SKM-1 treated with dmso at 0.1 percent for 144 hours (cell line): ENCODE results near the gene TGM6.

Source experiments
- DNase-seq: peaks from one replicate; lab custom pipeline; 2025; ENCODE audit not compliant: unreplicated experiment; lab: John Stamatoyannopoulos, UW

The TGM6 gene

GRCh38 chr20:2363587-2363986 lies 17.1 kb upstream of the TGM6 start:
- DNase-seq: no peak

DNA sequence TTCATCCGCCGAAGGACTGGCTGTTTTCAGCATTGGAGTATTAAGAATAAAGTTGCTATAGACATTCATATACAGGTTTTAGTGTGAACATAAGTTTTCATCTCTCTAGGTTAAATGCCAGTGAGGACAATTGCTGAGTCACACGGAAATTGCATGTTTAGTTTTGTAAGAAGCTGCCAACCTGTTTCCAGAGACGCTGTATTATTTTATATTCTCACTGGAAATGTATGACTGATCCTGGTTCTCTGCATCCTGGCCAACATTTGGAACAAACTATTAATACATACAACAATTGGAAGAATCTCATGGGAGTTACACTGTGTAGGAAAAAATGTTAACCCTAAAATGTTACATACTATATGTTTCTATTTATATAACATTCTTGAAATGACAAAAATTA lies 16.7 kb upstream of the TGM6 start:
- no peak for DNase-seq

GRCh38 chr20:2365091-2365490 lies 15.6 kb upstream of the TGM6 start:
- no peak for DNase-seq

DNA sequence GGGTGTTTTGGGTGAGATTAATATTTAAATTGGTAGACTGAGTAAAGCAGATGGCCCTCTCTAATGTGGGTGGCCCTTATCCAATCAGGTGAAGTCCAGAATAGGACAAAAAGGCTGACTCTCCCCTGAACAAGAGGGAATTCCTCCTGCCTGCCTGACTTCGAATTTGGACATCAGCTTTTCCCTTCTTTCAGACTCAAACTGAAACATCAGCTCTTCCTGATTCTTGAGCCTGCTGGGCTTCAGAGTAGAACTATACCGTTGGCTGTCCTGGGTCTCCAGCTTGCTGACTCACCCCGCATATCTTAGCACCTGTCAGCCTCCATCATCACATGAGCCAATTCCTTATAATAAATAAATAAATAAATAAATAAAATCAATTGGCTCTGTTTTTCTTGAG lies 15.0 kb upstream of the TGM6 start:
- no peak for DNase-seq

DNA sequence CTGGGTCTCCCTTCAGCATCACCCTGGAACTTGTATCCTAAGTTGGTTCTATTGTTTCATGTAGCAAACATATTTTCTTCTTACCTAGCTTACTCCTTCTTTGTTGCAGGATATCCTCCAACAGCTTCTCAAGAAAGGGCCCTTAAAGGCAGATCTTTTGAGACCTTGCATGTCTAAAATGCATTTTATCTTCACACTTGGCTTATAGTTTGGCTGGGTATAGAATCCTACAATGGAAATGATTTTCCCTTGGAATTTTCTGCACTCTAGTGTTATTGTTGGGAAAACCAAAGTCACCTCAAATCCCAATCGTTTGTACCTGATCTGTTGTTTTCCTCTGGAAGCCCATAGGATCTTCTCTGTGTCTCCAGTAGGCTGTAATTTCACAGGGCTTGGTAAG lies 12.1 kb upstream of the TGM6 start:
- DNase-seq: no peak

DNA sequence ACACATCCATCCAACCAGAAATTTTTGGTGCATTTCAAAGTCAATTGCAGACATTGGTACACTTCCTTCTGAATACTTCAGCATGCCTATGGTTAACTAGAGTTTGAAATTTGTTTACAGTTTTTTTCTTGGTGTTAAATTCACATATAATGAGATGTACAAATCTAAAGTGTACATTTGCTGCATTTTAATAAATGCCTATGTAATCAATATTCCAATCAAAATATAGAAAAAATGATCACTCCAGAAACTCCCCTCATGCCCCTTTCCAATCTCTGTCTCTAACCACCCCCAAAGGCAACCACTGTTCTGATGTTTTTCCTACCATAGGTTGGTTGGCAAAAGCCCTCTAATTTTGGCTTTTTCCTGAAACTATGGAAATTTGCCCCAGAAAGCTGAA lies 7.6 kb upstream of the TGM6 start:
- DNase-seq: no peak

DNA sequence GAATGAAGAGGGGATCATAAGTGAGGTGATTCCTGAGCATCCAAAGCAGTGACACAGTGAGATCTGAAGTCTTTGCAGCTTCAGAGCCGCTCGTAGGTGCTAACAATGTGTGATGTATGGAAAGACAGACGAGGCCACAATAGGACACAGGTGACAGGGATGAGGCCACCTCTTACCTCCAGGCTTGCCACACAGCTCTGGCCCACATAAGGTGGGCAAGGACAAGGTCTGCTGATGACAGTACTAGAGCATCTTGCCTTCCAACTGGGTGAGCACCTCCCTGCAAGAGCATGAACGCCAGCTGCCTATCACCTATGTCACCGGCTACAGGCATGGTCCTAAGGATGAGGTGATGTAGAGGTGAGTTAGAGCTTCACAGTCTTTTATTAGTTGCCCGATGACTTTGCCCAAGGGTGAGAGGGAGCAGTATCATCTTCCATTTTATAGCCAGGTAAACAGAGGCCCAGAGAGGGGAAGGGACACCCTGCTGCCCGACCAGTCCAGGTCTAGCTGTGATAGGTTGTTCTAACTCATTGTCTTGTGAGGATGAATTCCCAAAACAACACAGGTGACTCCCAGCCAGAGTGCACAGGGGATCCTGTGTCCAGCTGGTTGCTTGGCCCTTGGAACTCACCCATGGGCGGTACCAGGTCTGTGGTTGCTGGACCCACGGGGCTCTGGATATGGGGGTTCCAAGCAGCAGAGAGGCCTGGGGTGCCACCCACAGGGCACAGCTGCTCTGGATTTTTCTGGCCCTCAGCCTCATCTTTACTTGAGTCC lies 6.2 kb upstream of the TGM6 start:
- DNase-seq: no peak

GRCh38 chr20:2378893-2379292 lies 1.8 kb upstream of the TGM6 start:
- no peak for DNase-seq

DNA sequence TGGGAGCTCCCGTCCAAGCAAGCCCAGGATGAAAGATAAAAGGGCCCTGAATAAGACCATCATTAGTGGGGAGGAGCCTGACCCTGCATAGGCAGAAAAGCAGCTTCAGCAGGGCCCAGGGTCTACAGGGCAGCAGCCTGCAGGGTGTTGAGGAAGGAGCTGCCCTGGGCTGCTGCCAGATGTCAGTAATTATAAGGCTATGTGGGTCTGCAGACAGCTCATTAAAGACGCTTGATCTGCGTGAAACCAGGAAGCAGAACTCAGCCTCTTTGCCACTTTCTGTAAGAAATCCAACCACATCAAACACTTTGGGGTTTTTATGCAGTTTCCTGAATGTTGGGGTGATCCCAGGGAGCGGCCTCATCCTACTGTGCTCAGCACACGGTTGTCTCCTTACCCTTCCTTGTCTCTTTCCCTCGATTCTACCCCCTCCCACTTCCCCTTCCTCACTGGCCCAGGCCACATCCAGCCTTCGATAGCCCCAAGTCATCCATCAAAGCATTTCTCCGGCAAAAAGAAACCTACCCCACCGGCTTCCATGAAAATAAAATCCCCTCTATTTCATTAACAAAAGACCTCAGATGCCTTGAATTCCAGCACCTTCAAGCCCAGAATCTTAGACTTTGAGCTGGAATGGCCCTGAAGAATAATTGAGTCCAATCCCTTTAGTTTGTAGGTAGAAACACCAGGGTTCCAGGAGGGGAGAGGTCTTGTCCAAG lies 1.0 kb upstream of the TGM6 start:
- DNase-seq: peak; percentile 8

DNA sequence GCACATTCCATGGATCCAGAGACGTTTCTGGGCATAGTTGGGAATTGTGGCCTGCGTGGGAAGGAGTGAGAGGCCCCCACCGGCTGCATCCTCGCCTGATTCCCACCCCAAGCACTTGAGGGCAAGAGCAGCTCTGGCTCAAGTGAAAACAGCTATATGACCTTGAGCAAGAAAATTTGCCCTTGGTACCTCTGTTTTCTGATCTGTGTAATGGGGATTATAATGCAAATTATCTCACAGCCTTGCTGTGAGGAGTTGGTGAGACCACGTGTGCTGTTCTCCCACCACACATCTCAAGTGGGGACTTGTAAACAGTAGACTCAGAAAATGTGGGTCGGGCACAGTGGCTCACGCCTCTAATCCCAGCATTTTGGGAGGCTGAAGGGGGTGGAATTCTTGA lies 602 bp downstream of the TGM6 start:
- DNase-seq: no peak

DNA sequence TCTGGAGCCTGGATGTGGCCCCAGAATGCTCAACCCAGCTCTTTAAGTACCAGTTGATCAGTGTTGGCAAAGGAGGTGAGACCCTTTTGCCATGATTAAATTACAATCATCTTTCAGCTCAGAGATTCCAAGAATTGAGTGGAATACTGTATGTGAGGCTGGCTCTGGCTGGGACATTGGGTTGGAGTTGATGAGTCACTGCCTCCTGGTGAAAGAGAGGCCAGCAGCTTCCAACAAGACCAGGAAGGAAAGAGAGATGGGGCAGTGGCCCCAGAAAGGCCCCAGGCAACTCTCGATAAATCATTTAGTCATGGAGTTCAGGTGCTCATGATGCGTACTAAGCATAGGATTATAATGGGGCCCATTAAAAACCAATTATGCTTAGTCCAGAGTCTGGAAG lies 2.1 kb downstream of the TGM6 start:
- DNase-seq: no peak

GRCh38 chr20:2385026-2385425 lies 4.3 kb downstream of the TGM6 start:
- no peak for DNase-seq

DNA sequence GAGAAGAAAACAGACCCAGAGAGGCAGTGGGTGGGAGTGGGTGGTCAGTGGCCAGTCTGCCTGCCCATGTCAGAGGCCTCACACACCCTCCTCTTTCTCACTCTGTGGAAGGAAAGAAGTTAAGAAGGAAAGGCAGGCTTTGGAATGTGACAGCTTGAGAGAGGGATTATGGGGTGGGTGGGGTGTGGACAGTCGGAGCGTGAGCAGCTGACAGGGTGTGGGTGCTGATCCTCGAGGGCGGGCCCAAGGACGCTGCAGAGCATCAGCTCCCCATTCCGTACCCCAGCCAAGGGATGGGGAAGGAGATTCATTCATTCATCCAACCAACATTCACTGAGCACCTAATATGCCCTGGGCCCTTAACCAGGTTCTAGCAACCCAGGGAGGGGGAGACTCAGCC lies 4.8 kb downstream of the TGM6 start:
- DNase-seq: no peak

GRCh38 chr20:2386516-2387179 lies 5.9 kb downstream of the TGM6 start:
- no peak for DNase-seq

DNA sequence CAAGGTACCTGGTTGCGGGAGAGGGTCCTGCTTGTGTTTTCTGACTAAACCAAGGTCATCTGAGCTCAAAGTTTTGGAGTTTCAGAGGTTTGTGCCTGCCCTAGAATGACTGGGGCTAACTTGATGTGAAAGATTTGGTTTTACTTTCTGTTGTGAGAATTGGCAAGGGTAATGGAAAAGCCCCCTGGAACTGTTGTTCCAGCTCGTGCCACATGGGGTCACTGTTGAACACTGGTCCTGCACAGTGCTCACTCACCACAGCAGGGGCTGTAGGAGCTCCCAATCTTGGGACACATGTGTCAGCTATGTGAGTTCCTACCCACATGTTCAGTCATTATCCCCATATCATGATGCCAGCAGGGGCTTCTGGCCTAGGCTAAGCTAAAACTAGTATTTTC lies 6.5 kb downstream of the TGM6 start:
- DNase-seq: peak; percentile 8

- no peak for DNase-seq
Observed at GRCh38 chr20:2387580-2387979, 6.9 kb downstream of the TGM6 start.

- no peak for DNase-seq
Observed at GRCh38 chr20:2390951-2391675, 10.4 kb downstream of the TGM6 start.

DNA sequence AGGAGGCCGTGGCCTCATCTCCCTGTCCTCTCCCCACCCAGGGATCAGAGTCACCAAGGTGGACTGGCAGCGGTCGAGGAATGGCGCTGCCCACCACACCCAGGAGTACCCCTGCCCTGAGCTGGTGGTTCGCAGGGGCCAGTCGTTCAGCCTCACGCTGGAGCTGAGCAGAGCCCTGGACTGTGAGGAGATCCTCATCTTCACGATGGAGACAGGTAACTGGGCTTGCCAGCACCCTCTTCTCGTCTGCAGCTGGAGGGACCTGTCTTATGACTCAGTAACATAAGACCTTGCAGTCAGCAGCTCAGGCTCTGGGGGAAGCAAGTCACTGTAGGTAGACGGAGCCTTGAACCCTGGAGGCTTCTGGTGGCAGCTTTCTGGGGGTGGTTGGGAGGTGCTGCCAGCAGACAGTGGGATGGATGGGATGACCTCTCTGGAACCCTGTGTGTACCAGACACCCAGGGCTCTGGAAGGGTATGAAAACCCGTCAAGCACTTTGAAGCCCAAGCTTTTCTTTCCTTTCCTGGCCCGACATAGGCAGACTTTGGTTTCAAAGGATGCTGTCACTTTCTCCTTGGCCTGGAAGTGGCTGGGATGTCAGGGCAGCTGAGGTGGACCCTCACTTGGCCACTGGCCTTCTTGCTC lies 13.8 kb downstream of the TGM6 start:
- no peak for DNase-seq

GRCh38 chr20:2395136-2395535 lies 14.4 kb downstream of the TGM6 start:
- DNase-seq: no peak

DNA sequence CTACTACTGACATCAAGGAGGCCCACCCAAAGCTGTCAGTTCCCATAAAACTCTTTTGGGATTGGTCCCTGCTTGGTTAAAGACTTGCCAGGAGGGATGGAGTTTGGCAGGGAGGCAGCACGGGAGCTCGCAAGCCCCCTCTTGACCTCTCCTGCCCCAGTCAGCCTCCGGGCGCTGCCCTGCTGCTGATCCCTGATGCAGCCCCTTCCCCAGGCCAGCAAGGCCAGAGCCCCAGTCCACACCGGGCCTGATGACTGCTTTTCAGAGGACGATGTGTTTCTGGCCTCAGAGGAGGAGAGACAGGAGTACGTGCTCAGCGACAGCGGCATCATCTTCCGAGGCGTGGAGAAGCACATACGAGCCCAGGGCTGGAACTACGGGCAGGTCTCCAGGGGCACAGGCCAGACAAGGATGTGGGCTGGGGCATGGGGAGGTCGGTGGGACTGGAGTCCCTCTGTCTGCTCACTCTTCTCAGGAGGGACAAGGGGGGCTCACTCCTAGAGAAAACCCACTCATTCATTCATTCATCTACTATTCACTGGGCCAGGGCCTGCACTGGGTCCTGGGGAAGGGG lies 15.6 kb downstream of the TGM6 start:
- no peak for DNase-seq

GRCh38 chr20:2397091-2397490 lies 16.4 kb downstream of the TGM6 start:
- DNase-seq: no peak
